Skeletal muscle satellite cell (primary cell): Measurements from ENCODE around the gene NKAIN2.

Experiments used
- H3K27me3 ChIP-seq: 2 replicates; pipeline ENCODE4 v1.7.0; 2013; ENCODE audit warnings: low read length; ENCODE audit not compliant: control insufficient read depth, insufficient read depth
- H3K36me3 ChIP-seq: 2 replicates; pipeline ENCODE4 v1.7.0; 2013; ENCODE audit warnings: mild to moderate bottlenecking, control low read depth, low read length; ENCODE audit not compliant: insufficient read depth
- H3K4me1 ChIP-seq: 2 replicates; pipeline ENCODE4 v1.7.0; 2013; ENCODE audit warnings: low read length; ENCODE audit not compliant: control insufficient read depth, insufficient read depth
- H3K4me2 ChIP-seq: 2 replicates; pipeline ENCODE4 v1.7.0; 2013; ENCODE audit warnings: mild to moderate bottlenecking, low read length
- H3K4me3 ChIP-seq: 2 replicates; pipeline ENCODE4 v1.7.0; 2013; ENCODE audit warnings: low read length
- H3K9ac ChIP-seq: 2 replicates; pipeline ENCODE4 v1.7.0; 2013; ENCODE audit warnings: mild to moderate bottlenecking, low read depth, low read length, moderate library complexity
- H3K9me3 ChIP-seq: replicated peaks from 2 replicates; pipeline ENCODE4 v1.7.0; 2013; ENCODE audit warnings: mild to moderate bottlenecking, control low read depth, low read length

NKAIN2 gene

DNA sequence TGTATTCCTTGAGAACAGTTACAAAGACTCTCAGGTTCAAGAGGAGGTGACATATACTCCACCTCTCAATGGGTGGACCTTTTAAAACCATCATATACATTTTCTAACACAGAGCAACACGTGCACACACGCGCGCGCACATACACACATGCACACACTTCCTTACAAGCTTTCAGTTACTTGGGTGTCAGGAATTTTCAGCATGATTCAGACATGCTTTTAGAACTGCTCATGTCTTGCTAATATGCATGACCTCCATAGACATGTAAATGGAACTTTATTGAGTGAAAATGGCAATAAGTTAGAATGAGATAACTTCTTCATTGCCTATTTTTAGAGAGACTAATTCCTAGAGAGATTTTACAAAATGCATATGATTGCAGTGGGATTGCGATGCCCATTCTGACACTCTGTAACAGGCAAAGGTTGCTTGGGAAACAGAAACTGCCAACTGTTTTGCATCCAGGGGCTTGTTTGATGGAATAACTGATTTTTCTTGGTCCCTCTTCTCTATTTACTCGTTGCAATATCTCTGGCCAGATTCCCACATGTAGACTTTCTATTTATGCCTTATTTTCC, 627.2 kb downstream of the NKAIN2 start:
- Histone ChIP-seq H3K4me1 (no peaks in the 10 kb centered on the region), H3K36me3 (no peaks in the 10 kb centered on the region), H3K4me2 (no peak overlapping the region), H3K9me3 (no peaks in the 10 kb centered on the region), H3K27me3 (no peaks in the 10 kb centered on the region), H3K4me3 (no peak overlapping the region), H3K9ac (no peak overlapping the region)

DNA sequence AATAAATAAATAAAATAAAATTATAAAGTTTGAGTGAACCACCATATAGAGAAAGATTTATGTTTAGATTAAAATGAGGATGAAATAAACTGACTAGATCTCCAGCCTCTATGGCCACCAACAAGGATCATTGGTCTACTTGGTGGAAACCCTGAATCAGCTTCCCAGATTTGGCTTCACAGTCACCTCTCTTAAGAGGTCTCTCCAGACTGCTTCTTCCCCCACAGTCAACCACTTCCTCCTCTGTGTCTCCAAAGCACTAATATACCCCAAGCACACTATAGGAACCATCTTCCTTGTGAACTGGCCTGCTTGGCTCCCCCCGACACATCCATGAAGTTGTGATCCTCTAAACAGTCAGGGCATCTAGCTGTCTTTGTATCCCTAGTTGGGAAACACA, 629.0 kb downstream of the NKAIN2 start:
- Histone ChIP-seq H3K4me3 (no peak overlapping the region), H3K4me1 (no peaks in the 10 kb centered on the region), H3K9ac (no peak overlapping the region), H3K36me3 (no peaks in the 10 kb centered on the region), H3K9me3 (no peaks in the 10 kb centered on the region), H3K27me3 (no peaks in the 10 kb centered on the region), H3K4me2 (no peak overlapping the region)

DNA sequence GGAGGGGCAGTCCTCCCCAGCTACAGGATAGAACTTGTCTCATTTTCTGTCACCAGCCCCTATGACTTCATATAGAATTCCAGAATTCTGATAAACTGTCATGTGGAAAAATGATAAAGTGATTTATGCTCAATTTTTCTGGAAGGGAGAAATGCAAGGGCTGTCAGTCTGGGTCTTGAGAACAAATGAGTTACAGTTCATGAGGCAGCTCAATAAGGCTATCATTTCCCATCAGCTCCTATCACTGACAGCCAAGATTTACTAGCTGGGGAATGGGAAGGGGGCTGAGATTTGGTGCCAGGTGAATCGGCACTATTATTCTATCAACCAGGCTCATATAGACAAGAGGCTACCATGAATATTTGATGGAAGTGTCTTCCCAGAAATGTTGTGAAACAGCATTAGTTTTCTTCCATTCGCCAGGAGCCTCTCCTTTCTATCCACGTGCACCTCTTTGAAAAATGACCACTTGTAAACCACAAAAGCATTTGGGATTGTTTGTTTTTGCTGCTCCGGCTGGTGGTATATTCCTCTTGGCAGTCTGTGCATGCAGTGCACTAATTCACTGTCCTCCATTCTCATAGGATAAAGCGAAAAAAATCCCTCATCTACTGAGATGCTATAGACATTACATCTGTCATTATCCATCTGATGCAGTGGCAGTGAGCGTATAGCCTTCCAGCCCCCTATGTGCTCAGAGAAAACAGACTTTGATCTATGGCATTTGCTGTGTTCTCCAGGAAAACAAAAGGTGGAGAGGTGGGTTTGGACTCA, 629.9 kb downstream of the NKAIN2 start:
- Histone ChIP-seq H3K9me3 (no peaks in the 10 kb centered on the region), H3K9ac (no peak overlapping the region), H3K4me2 (no peak overlapping the region), H3K36me3 (no peaks in the 10 kb centered on the region), H3K27me3 (no peaks in the 10 kb centered on the region), H3K4me1 (no peaks in the 10 kb centered on the region), H3K4me3 (no peak overlapping the region)

DNA sequence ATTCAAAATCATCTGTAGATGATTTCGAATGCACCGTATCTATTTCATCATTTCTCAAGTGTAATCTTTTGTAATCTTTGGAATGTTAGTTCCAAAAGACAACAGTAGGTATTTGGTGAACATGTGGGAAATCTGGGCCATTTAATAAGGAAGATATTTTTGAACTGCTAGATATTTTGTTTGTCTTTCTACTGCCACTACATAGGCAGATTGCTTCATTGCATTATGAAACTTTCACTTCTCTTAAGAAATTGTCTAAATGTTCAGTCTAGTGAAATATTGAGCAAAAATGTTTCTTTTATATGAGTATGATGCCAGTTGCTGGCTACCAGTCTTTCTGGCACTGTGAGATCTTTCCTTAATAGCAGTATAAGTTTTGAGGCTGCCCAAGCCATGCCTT, 630.8 kb downstream of the NKAIN2 start:
- Histone ChIP-seq H3K4me2 (no peak overlapping the region), H3K27me3 (no peaks in the 10 kb centered on the region), H3K4me1 (no peaks in the 10 kb centered on the region), H3K36me3 (no peaks in the 10 kb centered on the region), H3K9me3 (no peaks in the 10 kb centered on the region), H3K4me3 (no peak overlapping the region), H3K9ac (no peak overlapping the region)

DNA sequence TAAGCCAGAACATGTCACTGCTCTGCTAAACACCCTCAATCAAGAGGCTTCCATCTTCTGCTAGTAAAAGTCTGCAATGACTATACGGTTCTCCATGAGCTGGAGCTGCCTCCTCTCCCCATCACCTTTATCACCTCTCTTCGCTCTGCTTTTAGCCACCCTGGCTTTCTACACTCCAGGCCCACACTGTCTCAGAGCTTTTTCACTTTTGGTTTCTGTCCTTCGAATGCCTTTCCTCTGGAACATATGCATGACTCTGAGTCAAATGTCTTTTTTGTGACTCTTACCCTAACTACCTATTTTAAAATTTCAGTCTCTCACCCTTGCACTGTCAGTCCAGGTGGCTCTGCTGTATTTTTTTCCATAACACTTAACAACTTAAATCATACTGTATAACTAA, 633.1 kb downstream of the NKAIN2 start:
- no peaks in the 10 kb centered on the region for H3K9me3 ChIP-seq
- no peaks in the 10 kb centered on the region for H3K27me3 ChIP-seq
- no peaks in the 10 kb centered on the region for H3K36me3 ChIP-seq
- no peak overlapping the region for H3K9ac ChIP-seq
- no peak overlapping the region for H3K4me2 ChIP-seq
- no peaks in the 10 kb centered on the region for H3K4me1 ChIP-seq
- no peak overlapping the region for H3K4me3 ChIP-seq

DNA sequence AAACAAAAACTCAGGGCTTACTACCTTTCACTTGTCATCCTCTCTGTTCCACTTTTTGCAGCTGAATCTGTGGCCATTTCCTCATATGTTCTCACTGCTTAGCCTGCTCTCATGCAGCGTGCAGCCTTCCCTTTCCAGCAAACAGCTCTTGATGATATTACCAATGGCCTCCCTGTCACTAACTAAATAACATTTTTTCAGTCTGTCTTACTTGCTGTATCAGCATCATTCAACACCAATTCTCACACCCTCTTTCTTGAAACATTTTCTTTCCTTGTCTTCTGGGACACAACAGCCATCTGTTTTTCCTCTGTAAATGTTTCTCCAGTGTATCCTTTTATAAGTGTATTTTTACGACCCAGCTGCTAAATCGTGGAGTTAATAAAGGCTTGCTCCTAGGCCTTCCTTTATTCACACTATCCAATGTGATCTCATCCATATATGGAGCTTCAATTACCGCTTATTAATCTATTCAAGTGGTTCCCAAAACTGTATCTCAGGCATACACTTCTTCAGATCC, 634.9 kb downstream of the NKAIN2 start:
- Histone ChIP-seq H3K9me3 (no peaks in the 10 kb centered on the region), H3K27me3 (no peaks in the 10 kb centered on the region), H3K36me3 (no peaks in the 10 kb centered on the region), H3K4me2 (no peak overlapping the region), H3K4me1 (no peaks in the 10 kb centered on the region), H3K4me3 (no peak overlapping the region), H3K9ac (no peak overlapping the region)

DNA sequence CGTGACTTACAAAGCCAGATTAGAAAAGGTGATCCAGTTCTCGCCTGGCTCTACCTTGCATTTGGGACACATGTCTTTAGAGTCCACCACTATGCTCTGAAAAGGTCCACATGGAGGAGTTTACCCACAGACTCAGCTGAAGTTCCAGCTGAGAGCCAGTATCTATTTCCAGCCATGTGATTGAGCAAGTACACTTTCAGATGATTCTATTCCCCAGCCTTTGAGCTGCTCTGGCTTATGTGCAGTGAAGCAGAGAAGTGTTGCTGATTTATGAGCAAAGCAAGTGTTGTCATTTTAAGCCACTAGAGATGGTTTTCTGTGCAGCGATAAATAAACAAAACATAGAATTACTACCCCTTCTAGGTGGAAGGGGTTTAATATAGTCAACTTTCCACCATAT, 637.8 kb downstream of the NKAIN2 start:
- H3K9me3 ChIP-seq, result no peaks in the 10 kb centered on the region
- H3K27me3 ChIP-seq, result no peaks in the 10 kb centered on the region
- no peak overlapping the region for H3K4me3 ChIP-seq
- H3K9ac ChIP-seq, result no peak overlapping the region
- H3K4me2 ChIP-seq, result no peak overlapping the region
- no peaks in the 10 kb centered on the region for H3K4me1 ChIP-seq
- no peaks in the 10 kb centered on the region for H3K36me3 ChIP-seq

DNA sequence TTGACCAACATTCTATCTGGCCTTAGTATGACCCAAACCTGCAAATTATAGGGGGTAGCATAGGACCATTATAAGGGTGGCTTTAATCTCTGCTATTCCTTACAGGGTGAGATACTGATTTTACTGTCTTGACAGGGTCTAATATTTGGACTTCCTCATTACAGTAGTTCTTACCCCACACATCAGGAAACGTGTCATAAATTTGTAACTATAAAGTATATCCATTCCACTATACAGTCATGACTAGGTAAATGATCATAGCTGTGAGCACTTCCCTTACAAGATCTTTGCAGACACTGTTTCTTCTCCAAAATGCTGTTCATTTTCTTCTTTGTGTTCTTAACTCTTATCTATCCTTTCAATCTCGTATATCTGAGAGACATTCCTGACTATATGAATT, 639.9 kb downstream of the NKAIN2 start:
- Histone ChIP-seq H3K36me3 (no peaks in the 10 kb centered on the region), H3K27me3 (no peaks in the 10 kb centered on the region), H3K4me1 (no peaks in the 10 kb centered on the region), H3K4me3 (no peak overlapping the region), H3K4me2 (no peak overlapping the region), H3K9me3 (no peaks in the 10 kb centered on the region), H3K9ac (no peak overlapping the region)

DNA sequence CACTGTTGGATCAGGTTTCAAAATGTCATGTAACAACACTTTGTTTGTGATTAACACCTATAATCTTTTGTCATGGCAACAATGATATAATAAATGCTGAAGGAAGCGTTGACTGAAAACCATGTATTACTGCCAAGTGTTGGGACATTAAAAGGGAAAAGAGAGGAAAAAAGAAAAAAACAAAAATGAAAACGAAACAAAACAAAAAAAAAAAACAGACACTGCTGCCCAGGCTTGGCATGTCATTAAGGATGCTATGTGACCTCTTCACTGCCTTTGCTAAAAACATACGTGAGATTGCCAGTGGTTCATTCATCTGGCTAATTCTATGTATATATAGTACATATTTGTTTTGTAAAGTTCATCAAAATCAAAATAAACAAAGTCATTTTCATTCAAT, 641.9 kb downstream of the NKAIN2 start:
- Histone ChIP-seq H3K4me1 (no peaks in the 10 kb centered on the region), H3K36me3 (no peaks in the 10 kb centered on the region), H3K27me3 (no peaks in the 10 kb centered on the region), H3K4me2 (no peak overlapping the region), H3K4me3 (no peak overlapping the region), H3K9ac (no peak overlapping the region), H3K9me3 (no peaks in the 10 kb centered on the region)

DNA sequence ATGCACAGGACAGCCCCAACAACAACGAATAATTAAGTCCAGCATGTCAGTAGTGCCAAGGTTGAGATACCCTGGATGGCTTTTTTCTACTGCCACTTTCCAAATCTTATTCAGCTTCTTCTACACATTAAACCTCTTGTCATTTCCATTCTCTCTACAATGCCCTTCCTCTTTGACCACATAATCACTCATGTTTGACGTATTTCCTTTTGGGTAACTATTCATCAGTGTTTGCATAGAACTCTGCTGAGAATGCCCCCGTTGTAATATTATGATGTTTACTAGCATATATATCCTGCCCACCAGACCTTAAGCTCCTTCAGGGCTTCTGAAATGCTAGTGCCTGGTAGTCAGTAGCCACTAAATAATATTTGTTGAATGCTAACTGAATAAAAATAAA, 643.3 kb downstream of the NKAIN2 start:
- no peaks in the 10 kb centered on the region for H3K9me3 ChIP-seq
- no peaks in the 10 kb centered on the region for H3K36me3 ChIP-seq
- H3K4me1 ChIP-seq, result no peaks in the 10 kb centered on the region
- no peak overlapping the region for H3K4me3 ChIP-seq
- no peaks in the 10 kb centered on the region for H3K27me3 ChIP-seq
- H3K4me2 ChIP-seq, result no peak overlapping the region
- H3K9ac ChIP-seq, result no peak overlapping the region

DNA sequence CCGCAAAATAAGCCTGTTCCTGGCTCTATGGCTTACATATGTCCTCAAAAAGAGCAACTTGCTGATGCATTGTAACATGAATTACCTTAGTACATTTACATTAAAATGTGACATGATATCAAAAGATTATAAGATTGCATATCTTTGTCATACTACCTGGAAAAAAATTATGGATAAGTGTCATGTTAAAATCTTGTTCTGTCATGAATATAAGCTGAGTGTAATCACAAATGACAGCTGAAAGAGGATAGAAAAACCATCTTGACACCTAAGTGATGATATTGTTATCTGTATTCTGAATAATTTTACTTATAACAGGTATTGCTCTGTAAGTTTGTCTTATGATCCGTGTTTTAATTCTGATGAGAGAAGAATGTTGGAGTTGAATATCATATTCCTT, 655.6 kb downstream of the NKAIN2 start:
- Histone ChIP-seq H3K27me3 (no peaks in the 10 kb centered on the region), H3K9me3 (no peaks in the 10 kb centered on the region), H3K36me3 (no peaks in the 10 kb centered on the region), H3K4me2 (no peak overlapping the region), H3K4me3 (no peak overlapping the region), H3K9ac (no peak overlapping the region), H3K4me1 (no peaks in the 10 kb centered on the region)

DNA sequence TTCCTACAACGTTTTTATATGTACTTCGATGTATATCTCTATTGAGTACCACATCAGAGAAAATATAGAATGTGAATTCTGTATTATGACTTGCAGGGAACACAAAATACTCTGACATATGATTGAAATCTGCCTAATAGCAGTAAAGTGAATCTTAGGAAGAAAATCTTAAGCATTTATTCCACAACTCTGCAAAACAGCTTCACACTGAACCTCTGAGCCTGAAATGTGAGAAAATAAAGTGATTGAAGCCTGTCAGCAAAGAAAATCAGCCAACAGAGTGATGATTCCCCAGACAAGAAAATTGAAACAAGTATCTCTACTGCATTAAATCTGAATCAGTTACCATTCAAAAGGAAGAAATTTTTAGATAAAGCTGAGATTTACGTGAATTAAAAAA, 659.1 kb downstream of the NKAIN2 start:
- Histone ChIP-seq H3K4me2 (no peak overlapping the region), H3K4me1 (peaks cover 11% of the 10 kb centered on the region), H3K4me3 (no peak overlapping the region), H3K36me3 (no peaks in the 10 kb centered on the region), H3K9me3 (no peaks in the 10 kb centered on the region), H3K9ac (no peak overlapping the region), H3K27me3 (no peaks in the 10 kb centered on the region)
